HepG2 (cell line): Measurements from ENCODE around the gene TMEM129. TPM values are rescaled to one million over a fixed set of nuclear protein-coding genes. Genes with fewer than 3 reads are reported as not detected.

Experiments used
- ATAC-seq: fragments of 200-7000 bp; cut with Tn5 transposase; 3 replicates; pipeline ENCODE4 v1.9.1; 2020; ENCODE audit warnings: mild to moderate bottlenecking, moderate library complexity
- BruUV-seq: library from RNA; stranded (reverse); fragments of 400-500 nt; replicated peaks from 2 replicates; lab custom pipeline; 2021; lab: Mats Ljungman, UMichigan
- CTCF ChIA-PET: fragments of 300-600 bp; formaldehyde crosslinking; extraction: SDS; loops from one replicate; lab custom pipeline; 2021; ENCODE audit warnings: low total read pairs, inconsistent platforms, low intra/inter-chr PET ratio; lab: Yijun Ruan, JAX
- POLR2A ChIA-PET: fragments of 350-600 bp; sonication (Branson Sonifier 250); formaldehyde crosslinking; loops from one replicate; lab custom pipeline; 2020; ENCODE audit warnings: antibody characterized with exemption, inconsistent platforms; lab: Yijun Ruan, JAX
- DNase-seq: peaks from one replicate; pipeline ENCODE4 v3.0.0-alpha.2; 2015; ENCODE audit warnings: low spot score
- FAIRE-seq: peaks from 3 replicates; lab custom pipeline; 2011; peaks lifted over from hg19 to GRCh38; lab: Jason Lieb, UNC
- H2AFZ ChIP-seq: one replicate; pipeline ENCODE4 v1.6.1; 2011; ENCODE audit warnings: low read length, inconsistent platforms
- H3K27ac ChIP-seq: fragments of 300-600 bp; 3 replicates; pipeline ENCODE4 v1.8.0; 2011; ENCODE audit warnings: mixed run types, mild to moderate bottlenecking, mixed read lengths, low read length, inconsistent platforms; ENCODE audit not compliant: insufficient read depth; ENCODE audit errors: extremely low read length
- H3K27me3 ChIP-seq, 2 experiments: fragments of 200-600 bp in 1 of 2; 2 replicates in 1 of 2; 3 replicates in 1 of 2; pipeline versions ENCODE4 v1.6.0 to v1.8.0; 2011; ENCODE audit warnings: low read length in 2 of 2, mild to moderate bottlenecking in 2 of 2, moderate library complexity in 2 of 2, inconsistent platforms in 1 of 2; ENCODE audit not compliant: insufficient read depth in 2 of 2, control insufficient read depth in 1 of 2
- H3K36me3 ChIP-seq, 2 experiments: fragments of 200-600 bp in 1 of 2; replicated peaks in 1 of 2; 2 replicates in 1 of 2; 3 replicates in 1 of 2; pipeline versions ENCODE4 v1.5.1 to v1.8.0; 2011; ENCODE audit warnings: low read length in 2 of 2, inconsistent platforms in 1 of 2; ENCODE audit not compliant: insufficient read depth in 2 of 2, control insufficient read depth in 1 of 2
- H3K4me1 ChIP-seq: 2 replicates; pipeline ENCODE4 v1.5.1; 2012; ENCODE audit warnings: low read length, inconsistent platforms; ENCODE audit not compliant: insufficient read depth
- H3K4me2 ChIP-seq: 2 replicates; pipeline ENCODE4 v1.6.0; 2011; ENCODE audit warnings: low read depth, low read length, inconsistent platforms
- H3K4me3 ChIP-seq, 3 experiments: fragments of 200-600 bp in 1 of 3; sonication (generic), shearing (Covaris generic) in 1 of 3; replicated peaks in 1 of 3; 2 replicates each; pipeline ENCODE4 v1.5.1; 2011 to 2016; ENCODE audit warnings: low read length in 3 of 3, inconsistent platforms in 2 of 3, low read depth in 2 of 3, mild to moderate bottlenecking in 2 of 3, control low read depth in 1 of 3, mixed read lengths in 1 of 3; ENCODE audit not compliant: insufficient read depth in 1 of 3
- H3K79me2 ChIP-seq: one replicate; pipeline ENCODE4 v1.6.1; 2011; ENCODE audit warnings: low read length, inconsistent platforms; ENCODE audit not compliant: insufficient read depth
- H3K9ac ChIP-seq: 2 replicates; pipeline ENCODE4 v1.6.0; 2011; ENCODE audit warnings: mild to moderate bottlenecking, low read depth, low read length, inconsistent platforms; ENCODE audit not compliant: insufficient read depth
- H3K9me3 ChIP-seq: 2 replicates; pipeline ENCODE4 v1.5.1; 2012; ENCODE audit warnings: mild to moderate bottlenecking, low read length
- H4K20me1 ChIP-seq: 2 replicates; pipeline ENCODE4 v1.6.0; 2011; ENCODE audit warnings: inconsistent platforms, mild to moderate bottlenecking, low read length, moderate library complexity; ENCODE audit not compliant: insufficient read depth
- POLR2G ChIP-seq: fragments of 200-400 bp; formaldehyde crosslinking; IDR thresholded peaks from 2 replicates; pipeline ENCODE4 v1.6.1; 2018; ENCODE audit warnings: mild to moderate bottlenecking, low read depth, low read length, moderate library complexity
- SKI ChIP-seq: fragments of 450-650 bp; IDR thresholded peaks from one replicate; pipeline ENCODE4 v1.6.1; 2018; ENCODE audit warnings: mild to moderate bottlenecking; ENCODE audit not compliant: partially characterized antibody
- SOX6 ChIP-seq, 2 experiments: fragments of 450-650 bp in 1 of 2; sonication (generic) in 1 of 2; formaldehyde crosslinking in 1 of 2; IDR thresholded peaks; 2 replicates each; pipeline versions ENCODE4 v1.4.0 to v1.6.1; 2017 to 2020; ENCODE audit warnings: antibody characterized with exemption in 1 of 2, mild to moderate bottlenecking in 1 of 2, missing genetic modification reagents in 1 of 2
- TCF7 ChIP-seq: sonication (generic); IDR thresholded peaks from 2 replicates; pipeline ENCODE4 v1.6.1; 2016; ENCODE audit warnings: antibody characterized with exemption, low read depth
- ZNF326 ChIP-seq: sonication (generic); formaldehyde crosslinking; IDR thresholded peaks from 2 replicates; pipeline ENCODE4 v1.4.0; 2020; ENCODE audit warnings: missing genetic modification reagents, borderline replicate concordance
- WGBS: methylation state at CpG from one replicate; pipeline ENCODE4 v1.1.6; 2017; ENCODE audit warnings: low lambda C conversion rate; 5-methylcytosine and 5-hydroxymethylcytosine counted together
- in situ Hi-C: cut with HindIII; loops from 2 replicates; pipeline ENCODE4 v1.10.0; 2017; ENCODE audit warnings: low pct_unique_long_range_greater_than_20kb; ENCODE audit not compliant: extremely low pct_ligation_motif_present
- intact Hi-C: fragments of 100-400 bp; cut with micrococcal nuclease; formaldehyde crosslinking; loops from one replicate; pipeline ENCODE4 v1.10.0; 2022; ENCODE audit not compliant: unreplicated experiment
- polyA plus RNA-seq, 8 experiments: library from polyadenylated mRNA; depleted of rRNA in 3 of 8; stranded (reverse) in 7 of 8; unstranded in 1 of 8; fragments of >200 nt; fragmentation: Illumina TruSeq in 4 of 8; extraction: Trizol in 4 of 8; gene quantifications; 2 replicates each; pipeline versions ENCODE4 v1.2.1 to v1.2.3, GENCODE V29; 2011 to 2016; ENCODE audit warnings: low read depth in 4 of 8, missing spikeins in 1 of 8, mixed read lengths in 1 of 8; ENCODE audit not compliant: insufficient read depth in 1 of 8
- total RNA-seq, 5 experiments: library from RNA; depleted of rRNA; stranded (reverse); fragments of >200 nt; fragmentation: Illumina TruSeq; extraction: Trizol; gene quantifications; 2 replicates each; pipeline ENCODE4 v1.2.3, GENCODE V29; 2016; ENCODE audit warnings: low read depth in 1 of 5

The TMEM129 gene
- total and polyA plus RNA-seq, 2 of the 13 experiments (the other 11 are each of a cell fraction or from before 2014, with no cell fraction given) = 19.0 to 25.8 TPM

- Histone ChIP-seq H3K27ac (no peak overlapping the region), H3K9me3 (no peaks in the 10 kb centered on the region), H3K4me3 (no peak overlapping the region), H3K27me3 (no peaks in the 10 kb centered on the region), H3K4me1 (peaks cover 47% of the 10 kb centered on the region)
- no peak for ATAC-seq
- no TSS peak for BruUV-seq
- no peak for FAIRE-seq
- WGBS = 95% methylated on average over 11 of the region's 16 CpGs
- POLR2A ChIA-PET = interaction anchor here (0.6 kb wide), 1 partner anchor 36 kb away, joined by 3 read pairs; no protein-coding TSS in a partner anchor
- TF ChIP-seq SOX6 (IDR thresholded peaks at IDR 0.05) (no peak), SOX6 (CRISPR knock-in tag; IDR thresholded peaks at IDR 0.05) (no peak), ZNF326 (CRISPR knock-in tag) (0 out of 2 replicates have a peak, but pooled peaks have one; percentile 23), POLR2G (0 out of 2 replicates have a peak, but pooled peaks have one; percentile 21)
- TF ChIP-seq, all 625 proteins: peak for 2
- CTCF ChIA-PET = no interaction called here
- no peaks in the 10 kb centered on the region for H4K20me1 ChIP-seq
- no peaks in the 10 kb centered on the region; a peak in 1 of 5 replicates for H3K36me3 ChIP-seq
- peaks cover 40% of the 10 kb centered on the region for H3K79me2 ChIP-seq
- in situ Hi-C loops = no loop called here
- intact Hi-C loops = no loop called here
- H2AFZ ChIP-seq = no peak overlapping the region
- DNase-seq = no peak
- H3K4me2 ChIP-seq = no peak overlapping the region
- H3K9ac ChIP-seq = no peak overlapping the region
Measured at GRCh38 chr4:1715002-1715758, 5.9 kb downstream of the TMEM129 start.

GRCh38 chr4:1714303-1715001 lies 6.7 kb downstream of the TMEM129 start:
- Histone ChIP-seq H3K9me3 (no peaks in the 10 kb centered on the region), H3K4me1 (peaks cover 47% of the 10 kb centered on the region), H3K36me3 (no peaks in the 10 kb centered on the region; a peak in 1 of 5 replicates), H3K4me3 (no peak overlapping the region), H3K27ac (no peak overlapping the region), H3K4me2 (peak overlapping the region; percentile 99; the same call in 1 of the 2 replicates), H3K79me2 (peaks cover 40% of the 10 kb centered on the region), H2AFZ (no peak overlapping the region), H3K27me3 (no peaks in the 10 kb centered on the region), H4K20me1 (no peaks in the 10 kb centered on the region), H3K9ac (no peak overlapping the region)
- ChIA-PET CTCF (no interaction called here), POLR2A (interaction anchor here (0.6 kb wide), 1 partner anchor 35 kb away, joined by 3 read pairs; no protein-coding TSS in a partner anchor)
- DNase-seq = no peak
- FAIRE-seq = no peak
- WGBS = 92% methylated on average over 9 of the region's 9 CpGs
- intact Hi-C loops = no loop called here
- in situ Hi-C loops = no loop called here
- TF ChIP-seq SKI (peak; percentile 25), TCF7 (no peak)
- ATAC-seq = no peak
- BruUV-seq = no TSS peak
